HG02623 (cell line): ENCODE results near the gene PTPRM.
"Not testable (repeated sequence)": the region's sequence is repeated elsewhere in the genome, so short reads cannot be mapped to it uniquely, and the experiment has no call there.

Experiments used
- ATAC-seq: cut with Tn5 transposase; IDR thresholded peaks from one replicate; pipeline ENCODE4 v1.9.1; 2021; ENCODE audit warnings: moderate library complexity; ENCODE audit not compliant: unreplicated experiment

The PTPRM gene

DNA sequence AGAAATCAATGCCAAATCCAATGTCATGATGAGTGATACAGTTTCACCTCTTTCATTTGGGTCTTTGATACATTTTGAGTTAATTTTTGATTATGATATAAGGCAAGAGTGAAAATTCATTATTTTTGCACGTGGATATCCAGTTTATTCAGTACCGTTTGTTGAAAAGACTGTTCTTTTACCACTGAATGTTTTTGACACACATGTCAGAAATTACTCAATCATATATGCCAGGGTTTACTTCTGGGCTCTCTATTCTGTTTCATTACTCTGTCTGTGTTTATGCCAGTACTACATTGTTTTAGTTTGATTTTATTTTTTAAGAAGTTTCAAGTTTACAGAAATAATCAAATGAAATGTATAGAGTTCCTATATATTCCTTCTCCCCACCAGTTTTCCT lies 154.4 kb downstream of the PTPRM start:
- ATAC-seq = no peak

DNA sequence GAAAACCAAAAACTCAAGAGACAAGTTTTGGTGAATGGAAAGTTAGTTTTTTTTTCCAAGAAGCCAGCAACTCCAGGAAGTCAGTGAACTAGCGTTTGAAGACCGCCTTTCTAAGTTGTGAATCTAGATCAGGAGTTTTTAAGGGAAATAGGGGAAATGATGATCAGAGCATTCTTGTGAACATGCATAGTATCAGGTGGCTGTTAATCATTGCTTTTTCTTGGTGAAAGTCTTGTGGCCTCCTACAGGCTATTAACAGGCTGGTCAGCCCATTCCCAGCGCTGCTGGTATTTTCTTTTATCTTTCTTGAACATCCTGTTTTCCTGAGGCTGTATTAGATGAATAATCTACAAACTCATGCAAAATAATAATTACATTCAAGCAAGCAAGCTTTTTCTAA lies 155.8 kb downstream of the PTPRM start:
- no peak for ATAC-seq

DNA sequence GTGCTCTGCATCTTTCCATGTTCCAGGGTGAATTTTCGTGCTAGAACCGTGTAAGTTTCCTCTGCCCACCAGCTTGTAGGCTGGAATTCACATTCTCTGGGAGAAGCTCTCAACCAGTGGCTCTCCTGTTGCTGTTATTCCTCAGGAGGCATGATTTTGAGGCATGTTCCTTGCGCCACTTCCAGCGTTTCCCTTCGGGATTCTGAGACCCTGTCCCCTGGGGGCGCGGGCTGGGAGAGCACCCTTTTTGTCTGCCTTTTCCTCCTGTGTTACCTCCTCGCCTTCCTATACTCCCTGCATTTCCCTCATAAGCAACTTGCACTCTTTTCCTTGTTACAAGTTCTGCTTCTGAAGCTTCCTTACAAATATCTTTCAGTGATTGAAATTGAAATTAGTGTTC lies 156.4 kb downstream of the PTPRM start:
- no peak for ATAC-seq

- no peak for ATAC-seq
Observed at GRCh38 chr18:7725473-7725872, 158.4 kb downstream of the PTPRM start.

GRCh38 chr18:7725897-7726296 lies 158.8 kb downstream of the PTPRM start:
- no peak for ATAC-seq

- ATAC-seq = no peak
Observed at GRCh38 chr18:7726522-7726921, 159.4 kb downstream of the PTPRM start.

GRCh38 chr18:7727361-7728076 lies 160.4 kb downstream of the PTPRM start:
- no peak for ATAC-seq

- ATAC-seq = no peak
Observed at GRCh38 chr18:7728297-7728696, 161.2 kb downstream of the PTPRM start.

DNA sequence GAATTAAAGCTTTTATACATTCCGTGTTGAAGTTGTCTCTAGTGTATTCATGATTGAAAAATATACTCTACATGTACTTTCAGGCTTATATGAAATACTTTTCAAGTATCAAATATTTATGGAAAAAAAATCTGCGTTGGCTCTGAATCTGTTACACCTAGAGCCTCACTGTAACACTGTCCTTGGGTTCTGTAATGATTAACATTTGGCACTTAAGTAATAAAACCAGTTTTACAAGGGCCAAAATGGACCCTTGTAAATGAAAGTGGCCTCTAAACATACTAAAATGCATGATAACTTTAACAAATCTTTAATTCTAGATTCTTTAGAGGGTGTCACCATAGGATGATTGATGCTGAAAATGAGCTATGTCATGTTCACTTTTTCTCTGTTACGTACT lies 162.8 kb downstream of the PTPRM start:
- no peak for ATAC-seq

GRCh38 chr18:7730682-7731081 lies 163.6 kb downstream of the PTPRM start:
- ATAC-seq = no peak

GRCh38 chr18:7733642-7734041 lies 166.5 kb downstream of the PTPRM start:
- ATAC-seq = no peak

DNA sequence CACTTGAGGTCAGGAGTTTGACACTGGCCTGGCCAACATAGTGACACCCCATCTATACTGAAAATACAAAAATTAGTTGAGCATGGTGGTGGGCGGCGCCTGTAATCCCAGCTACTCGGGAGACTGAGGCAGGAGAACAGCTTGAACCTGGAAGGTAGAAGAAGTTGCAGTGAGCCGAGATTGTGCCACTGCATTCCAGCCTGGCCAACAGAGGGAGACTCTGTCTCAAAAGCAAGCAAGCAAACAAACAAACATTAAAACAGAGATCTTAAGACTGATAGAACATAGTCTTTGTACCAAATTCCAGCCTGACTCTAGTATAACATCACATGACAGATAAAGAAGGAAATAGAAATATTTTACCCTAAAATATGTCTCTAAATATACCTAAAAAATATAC lies 168.1 kb downstream of the PTPRM start:
- ATAC-seq = no peak

DNA sequence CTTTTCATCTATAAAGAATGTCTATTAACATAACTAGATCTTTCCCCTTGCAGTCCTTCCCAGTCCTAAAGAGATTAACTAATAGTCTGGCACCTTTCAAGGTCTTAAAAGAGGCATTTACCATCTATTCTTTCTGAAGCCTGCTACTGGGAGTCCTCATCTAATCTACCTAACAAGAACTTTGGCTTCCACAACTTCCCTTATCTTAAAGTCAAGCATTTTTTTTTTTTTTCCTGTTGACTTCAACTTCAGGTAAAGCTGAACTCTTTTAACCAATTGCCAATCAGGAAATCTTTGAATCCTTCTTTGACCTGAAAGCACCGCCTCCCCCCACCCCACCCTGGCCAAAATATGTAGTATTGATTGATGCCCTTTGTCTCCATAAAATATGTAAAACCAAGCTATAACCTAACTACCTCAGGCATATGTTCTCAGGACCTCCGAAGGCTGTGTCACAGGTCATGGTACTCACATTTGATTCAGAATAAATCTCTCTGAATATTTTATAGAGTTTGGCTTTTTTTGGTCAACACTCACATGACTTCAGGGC lies 168.6 kb downstream of the PTPRM start:
- no peak for ATAC-seq

DNA sequence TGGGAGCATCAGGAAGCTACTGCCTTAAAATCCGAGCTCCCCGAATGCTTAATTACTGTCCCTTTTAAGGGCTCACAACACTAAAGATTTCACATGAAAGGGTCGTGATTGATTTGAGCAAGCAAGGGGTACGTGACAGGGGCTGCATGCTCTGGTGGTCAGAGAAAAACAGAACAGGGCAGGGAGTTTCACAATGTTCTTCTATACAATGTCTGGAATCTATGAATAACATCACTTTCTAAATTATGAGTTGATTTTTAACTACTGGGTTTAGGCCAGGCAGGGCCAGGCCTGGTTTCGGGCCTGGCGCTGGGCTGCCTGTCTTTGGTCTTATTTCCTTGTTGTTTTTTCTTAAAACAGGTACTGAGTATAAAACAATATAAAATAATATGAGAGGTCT lies 169.4 kb downstream of the PTPRM start:
- not testable (repeated sequence) for ATAC-seq

GRCh38 chr18:7737550-7737949 lies 170.4 kb downstream of the PTPRM start:
- ATAC-seq = no peak

DNA sequence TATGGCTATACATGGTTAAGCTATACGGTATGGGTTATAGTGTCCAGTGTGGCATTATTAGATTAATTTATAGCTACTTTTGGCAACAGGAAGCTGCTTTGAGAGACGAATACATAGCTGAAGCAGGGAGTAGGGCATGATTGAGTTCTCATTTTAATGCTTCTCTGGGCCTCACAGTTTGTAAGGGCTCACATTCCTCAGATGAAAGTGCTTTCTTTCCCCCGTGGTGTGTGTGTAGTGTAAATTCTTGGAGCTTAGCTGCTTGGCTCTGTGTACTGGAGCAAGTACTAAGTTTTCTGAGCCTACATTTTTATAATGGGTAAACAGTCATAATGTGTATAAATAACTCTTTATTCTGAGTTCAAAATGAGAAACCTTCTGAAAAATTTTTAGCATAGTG lies 173.7 kb downstream of the PTPRM start:
- no peak for ATAC-seq

- no peak for ATAC-seq
Observed at GRCh38 chr18:7741640-7742039, 174.5 kb downstream of the PTPRM start.

DNA sequence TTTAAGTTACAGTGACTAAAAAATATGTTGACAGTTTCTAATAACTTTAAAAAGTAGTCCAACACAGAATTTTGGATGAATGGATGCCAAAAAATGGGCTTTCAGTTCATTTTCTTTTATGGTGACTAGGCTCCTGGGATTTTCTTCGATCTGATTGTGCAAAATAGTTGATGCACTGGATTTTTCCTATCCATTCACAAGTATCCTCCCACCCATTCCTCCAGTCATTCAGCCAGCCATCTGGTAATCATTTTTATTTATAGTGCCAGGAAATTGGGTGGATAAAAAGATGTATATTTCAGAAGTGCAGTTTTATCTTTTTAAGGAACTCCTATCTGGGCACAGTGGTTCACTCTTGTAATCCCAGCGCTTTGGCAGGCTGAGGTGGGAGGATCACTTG lies 175.1 kb downstream of the PTPRM start:
- ATAC-seq = no peak

DNA sequence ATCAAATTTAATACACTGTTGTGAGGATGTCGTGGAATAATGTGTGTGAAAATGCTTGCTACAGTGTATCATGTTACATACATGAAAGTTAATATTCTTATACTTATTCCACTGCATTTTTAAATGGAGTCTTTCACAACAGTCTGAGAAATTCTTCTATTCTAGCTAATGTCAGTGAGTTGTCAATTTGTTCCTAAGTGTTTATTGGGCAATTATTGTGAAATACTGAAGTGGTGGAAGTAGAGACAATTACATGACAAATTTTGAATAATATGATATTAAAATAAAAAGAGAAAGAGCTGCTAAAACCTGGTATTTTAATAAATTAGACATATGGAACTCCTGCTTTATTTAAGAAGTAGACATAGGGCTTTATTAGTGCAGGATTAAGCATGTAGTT lies 176.1 kb downstream of the PTPRM start:
- ATAC-seq = no peak

- no peak for ATAC-seq
Observed at GRCh38 chr18:7746106-7746505, 179.0 kb downstream of the PTPRM start.

DNA sequence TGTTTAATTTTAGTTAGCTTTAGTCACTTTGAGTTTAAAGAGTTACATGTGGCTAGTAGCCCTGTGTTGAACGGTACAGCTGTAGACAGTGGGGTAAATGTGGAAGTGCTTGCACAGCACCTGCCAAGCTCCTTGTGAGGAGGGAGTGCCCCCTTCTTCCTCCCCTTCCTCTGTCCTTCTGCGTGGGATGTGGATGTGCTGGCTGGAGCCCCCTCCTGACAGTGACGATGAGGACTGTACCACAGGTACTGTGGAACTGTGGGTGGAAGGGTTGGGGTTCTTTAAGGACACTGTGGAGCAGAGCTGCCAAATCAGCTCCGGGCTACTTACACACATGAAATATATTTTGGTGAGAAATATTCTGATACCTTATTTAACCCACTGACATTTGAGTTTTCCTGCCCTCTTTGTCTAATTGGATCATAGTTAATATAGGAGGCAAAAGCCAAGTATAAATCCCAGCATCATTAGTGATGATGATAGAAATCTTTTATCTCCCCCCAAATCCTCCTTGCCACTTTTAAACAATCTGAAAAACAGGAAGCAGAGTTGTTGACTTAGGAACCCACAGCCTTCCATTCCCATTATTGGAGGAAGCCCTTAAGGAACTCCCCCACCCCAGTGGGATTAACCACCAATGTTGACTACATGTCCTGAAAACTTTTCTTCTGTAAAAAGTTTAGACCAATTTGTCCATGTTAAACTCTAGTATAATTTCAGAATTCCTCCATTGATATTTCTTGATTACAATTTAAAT lies 181.3 kb downstream of the PTPRM start:
- no peak for ATAC-seq

- no peak for ATAC-seq
Observed at GRCh38 chr18:7749008-7749405, 181.9 kb downstream of the PTPRM start.
